Measurements from ENCODE around the gene ACIN1. TPM values are rescaled to one million over a fixed set of nuclear protein-coding genes. Genes with fewer than 3 reads are reported as not detected.

The ACIN1 gene
- total and polyA plus RNA-seq, 2 of the 13 experiments (the other 11 are each of a cell fraction or from before 2014, with no cell fraction given), result 165 to 183 TPM

DNA sequence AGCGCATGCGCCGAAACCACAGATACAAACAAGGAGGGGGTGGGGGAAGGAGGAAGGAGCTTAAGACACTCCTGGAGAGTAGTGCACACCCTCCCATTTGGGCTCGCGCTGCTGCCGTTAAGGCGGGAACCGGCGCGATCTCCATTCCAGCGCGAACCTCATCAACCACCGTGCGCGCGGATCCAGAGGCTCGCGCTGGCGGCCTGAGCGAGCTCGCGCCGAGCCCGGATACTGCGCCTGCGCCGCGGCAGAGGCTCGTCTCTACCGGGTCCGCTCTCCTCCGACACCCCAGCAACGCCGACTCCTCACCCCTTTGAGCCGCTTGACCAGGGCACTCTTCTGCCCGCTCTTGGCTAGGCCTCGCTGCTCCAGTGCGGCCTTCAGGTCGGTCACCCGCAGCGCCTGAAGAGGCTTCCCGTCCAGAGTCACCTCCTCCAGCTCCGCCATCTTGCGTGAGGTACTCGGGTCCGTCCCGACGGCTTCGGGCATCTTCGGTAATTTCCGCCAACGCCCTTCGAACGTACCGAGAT is at the start of gene ACIN1 (continued):
- TF ChIP-seq, protein P1, sequence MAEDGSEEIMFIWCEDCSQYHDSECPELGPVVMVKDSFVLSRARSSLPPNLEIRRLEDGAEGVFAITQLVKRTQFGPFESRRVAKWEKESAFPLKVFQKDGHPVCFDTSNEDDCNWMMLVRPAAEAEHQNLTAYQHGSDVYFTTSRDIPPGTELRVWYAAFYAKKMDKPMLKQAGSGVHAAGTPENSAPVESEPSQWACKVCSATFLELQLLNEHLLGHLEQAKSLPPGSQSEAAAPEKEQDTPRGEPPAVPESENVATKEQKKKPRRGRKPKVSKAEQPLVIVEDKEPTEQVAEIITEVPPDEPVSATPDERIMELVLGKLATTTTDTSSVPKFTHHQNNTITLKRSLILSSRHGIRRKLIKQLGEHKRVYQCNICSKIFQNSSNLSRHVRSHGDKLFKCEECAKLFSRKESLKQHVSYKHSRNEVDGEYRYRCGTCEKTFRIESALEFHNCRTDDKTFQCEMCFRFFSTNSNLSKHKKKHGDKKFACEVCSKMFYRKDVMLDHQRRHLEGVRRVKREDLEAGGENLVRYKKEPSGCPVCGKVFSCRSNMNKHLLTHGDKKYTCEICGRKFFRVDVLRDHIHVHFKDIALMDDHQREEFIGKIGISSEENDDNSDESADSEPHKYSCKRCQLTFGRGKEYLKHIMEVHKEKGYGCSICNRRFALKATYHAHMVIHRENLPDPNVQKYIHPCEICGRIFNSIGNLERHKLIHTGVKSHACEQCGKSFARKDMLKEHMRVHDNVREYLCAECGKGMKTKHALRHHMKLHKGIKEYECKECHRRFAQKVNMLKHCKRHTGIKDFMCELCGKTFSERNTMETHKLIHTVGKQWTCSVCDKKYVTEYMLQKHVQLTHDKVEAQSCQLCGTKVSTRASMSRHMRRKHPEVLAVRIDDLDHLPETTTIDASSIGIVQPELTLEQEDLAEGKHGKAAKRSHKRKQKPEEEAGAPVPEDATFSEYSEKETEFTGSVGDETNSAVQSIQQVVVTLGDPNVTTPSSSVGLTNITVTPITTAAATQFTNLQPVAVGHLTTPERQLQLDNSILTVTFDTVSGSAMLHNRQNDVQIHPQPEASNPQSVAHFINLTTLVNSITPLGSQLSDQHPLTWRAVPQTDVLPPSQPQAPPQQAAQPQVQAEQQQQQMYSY (CRISPR knock-in tag; IDR thresholded peaks at IDR 0.05), result peak; percentile 82
- TF ChIP-seq, protein P2, sequence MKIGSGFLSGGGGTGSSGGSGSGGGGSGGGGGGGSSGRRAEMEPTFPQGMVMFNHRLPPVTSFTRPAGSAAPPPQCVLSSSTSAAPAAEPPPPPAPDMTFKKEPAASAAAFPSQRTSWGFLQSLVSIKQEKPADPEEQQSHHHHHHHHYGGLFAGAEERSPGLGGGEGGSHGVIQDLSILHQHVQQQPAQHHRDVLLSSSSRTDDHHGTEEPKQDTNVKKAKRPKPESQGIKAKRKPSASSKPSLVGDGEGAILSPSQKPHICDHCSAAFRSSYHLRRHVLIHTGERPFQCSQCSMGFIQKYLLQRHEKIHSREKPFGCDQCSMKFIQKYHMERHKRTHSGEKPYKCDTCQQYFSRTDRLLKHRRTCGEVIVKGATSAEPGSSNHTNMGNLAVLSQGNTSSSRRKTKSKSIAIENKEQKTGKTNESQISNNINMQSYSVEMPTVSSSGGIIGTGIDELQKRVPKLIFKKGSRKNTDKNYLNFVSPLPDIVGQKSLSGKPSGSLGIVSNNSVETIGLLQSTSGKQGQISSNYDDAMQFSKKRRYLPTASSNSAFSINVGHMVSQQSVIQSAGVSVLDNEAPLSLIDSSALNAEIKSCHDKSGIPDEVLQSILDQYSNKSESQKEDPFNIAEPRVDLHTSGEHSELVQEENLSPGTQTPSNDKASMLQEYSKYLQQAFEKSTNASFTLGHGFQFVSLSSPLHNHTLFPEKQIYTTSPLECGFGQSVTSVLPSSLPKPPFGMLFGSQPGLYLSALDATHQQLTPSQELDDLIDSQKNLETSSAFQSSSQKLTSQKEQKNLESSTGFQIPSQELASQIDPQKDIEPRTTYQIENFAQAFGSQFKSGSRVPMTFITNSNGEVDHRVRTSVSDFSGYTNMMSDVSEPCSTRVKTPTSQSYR (CRISPR knock-in tag; IDR thresholded peaks at IDR 0.05; ENCODE audit: borderline replicate concordance), result peak; percentile 82
- TF ChIP-seq ZNF17 (CRISPR knock-in tag; IDR thresholded peaks at IDR 0.05) (no peak), ZNF343 (CRISPR knock-in tag; IDR thresholded peaks at IDR 0.05) (peak; percentile 99), RFX3 (CRISPR knock-in tag; IDR thresholded peaks at IDR 0.05) (0 out of 2 replicates have a peak, but pooled peaks have one; percentile 30), ZNF160 (CRISPR knock-in tag; IDR thresholded peaks at IDR 0.05) (peak; percentile 97), KAT7 (CRISPR knock-in tag; IDR thresholded peaks at IDR 0.05; ENCODE audit: borderline replicate concordance) (peak; percentile 99; the same call in 1 of the 2 replicates), ZNF3 (CRISPR knock-in tag; IDR thresholded peaks at IDR 0.05) (no peak), SMAD1 (CRISPR knock-in tag; IDR thresholded peaks at IDR 0.05; ENCODE audit: borderline replicate concordance, low read depth) (no peak; the same call in 1 of the 2 replicates), THAP11 (CRISPR knock-in tag; IDR thresholded peaks at IDR 0.05) (no peak), ADNP (CRISPR knock-in tag; IDR thresholded peaks at IDR 0.05) (no peak), MIER2 (CRISPR knock-in tag; IDR thresholded peaks at IDR 0.05) (0 out of 2 replicates have a peak, but pooled peaks have one; percentile 41), SRY (CRISPR knock-in tag; IDR thresholded peaks at IDR 0.05) (peak; percentile 96), ZNF883 (CRISPR knock-in tag; IDR thresholded peaks at IDR 0.05; ENCODE audit: not compliant biosample characterization) (peak; percentile 99), ZNF879 (CRISPR knock-in tag; IDR thresholded peaks at IDR 0.05) (peak; percentile 85; the same call in 1 of the 2 replicates), PRPF4 (IDR thresholded peaks at IDR 0.05; ENCODE audit: low read depth, low read length, poor library complexity, severe bottlenecking) (no peak), DR1 (CRISPR knock-in tag; IDR thresholded peaks at IDR 0.05) (no peak; the same call in 1 of the 2 replicates), ZNF331 (CRISPR knock-in tag; IDR thresholded peaks at IDR 0.05) (peak; percentile 78), ZKSCAN1 (IDR thresholded peaks at IDR 0.05; ENCODE audit: low read length) (no peak), KDM3A (CRISPR knock-in tag; IDR thresholded peaks at IDR 0.05; ENCODE audit: low read depth) (peak; percentile 97)
- TF ChIP-seq, protein P3, sequence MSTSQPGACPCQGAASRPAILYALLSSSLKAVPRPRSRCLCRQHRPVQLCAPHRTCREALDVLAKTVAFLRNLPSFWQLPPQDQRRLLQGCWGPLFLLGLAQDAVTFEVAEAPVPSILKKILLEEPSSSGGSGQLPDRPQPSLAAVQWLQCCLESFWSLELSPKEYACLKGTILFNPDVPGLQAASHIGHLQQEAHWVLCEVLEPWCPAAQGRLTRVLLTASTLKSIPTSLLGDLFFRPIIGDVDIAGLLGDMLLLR (CRISPR knock-in tag; IDR thresholded peaks at IDR 0.05), result peak; percentile 97
- TF ChIP-seq, protein P4, sequence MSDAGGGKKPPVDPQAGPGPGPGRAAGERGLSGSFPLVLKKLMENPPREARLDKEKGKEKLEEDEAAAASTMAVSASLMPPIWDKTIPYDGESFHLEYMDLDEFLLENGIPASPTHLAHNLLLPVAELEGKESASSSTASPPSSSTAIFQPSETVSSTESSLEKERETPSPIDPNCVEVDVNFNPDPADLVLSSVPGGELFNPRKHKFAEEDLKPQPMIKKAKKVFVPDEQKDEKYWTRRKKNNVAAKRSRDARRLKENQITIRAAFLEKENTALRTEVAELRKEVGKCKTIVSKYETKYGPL (CRISPR knock-in tag; IDR thresholded peaks at IDR 0.05), result peak; percentile 86; the same call in 1 of the 2 replicates

All from HepG2 (cell line).